ENCODE measurements around the gene FXYD2. TPM values are rescaled to one million over a fixed set of nuclear protein-coding genes. Genes with fewer than 3 reads are reported as not detected.
A peak's percentile ranks its signal among the peaks of the same experiment; 100 is the strongest.

Gene FXYD2
- total and polyA plus RNA-seq, 2 of the 8 experiments (the other 6 are each of a cell fraction or from before 2014, with no cell fraction given), result 0.89 to 1.1 TPM

DNA sequence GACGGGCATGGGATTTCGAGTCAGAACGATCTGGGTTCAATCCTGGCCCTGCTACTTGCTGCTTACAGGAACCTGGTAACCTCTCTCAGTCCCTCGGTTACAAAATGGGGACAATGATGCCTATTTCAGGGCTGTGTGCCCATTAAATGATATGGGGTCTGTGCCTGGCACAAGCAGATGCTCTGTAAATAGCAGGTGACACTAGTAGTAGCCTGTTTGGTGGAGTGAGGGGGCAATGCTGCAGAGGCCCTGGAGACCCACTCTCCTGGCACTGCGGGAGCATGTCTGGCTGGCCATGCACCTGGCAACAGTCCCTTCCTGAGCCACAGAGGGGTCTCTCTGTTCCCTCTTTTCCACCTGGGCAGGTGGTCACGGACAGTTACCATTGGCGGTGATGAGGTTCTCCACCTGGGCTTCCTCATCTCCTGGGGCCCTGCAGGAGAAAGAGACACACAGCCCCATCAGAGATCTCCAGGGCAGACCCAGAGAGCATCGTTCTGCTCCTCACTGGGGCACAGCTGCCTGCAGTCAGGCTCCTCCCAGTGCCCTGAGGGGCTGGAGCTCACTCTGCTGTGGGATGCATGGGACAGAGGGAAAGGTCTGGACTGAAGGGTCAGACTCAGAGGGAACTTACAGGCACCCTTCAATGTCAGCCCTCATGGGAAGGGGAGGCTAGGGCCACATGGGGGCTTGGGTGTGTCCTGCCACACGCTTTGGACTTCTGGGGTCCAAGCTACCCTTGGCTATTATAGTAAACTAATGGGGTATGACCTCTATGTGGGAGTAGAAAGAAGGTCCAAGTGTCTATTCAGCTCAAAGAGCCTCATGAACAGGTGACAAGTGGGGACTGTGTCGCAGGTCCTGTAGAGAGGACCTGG, 15.6 kb upstream of the FXYD2 start:
- no peak overlapping the region for H3K18ac ChIP-seq (ENCODE audit: extremely low read depth, low read length)
- no peaks in the 10 kb centered on the region for H3K27me3 ChIP-seq (replicated peaks in 1 of 4; ENCODE audit: control insufficient read depth in 3 of 4, extremely low read depth in 1 of 4, insufficient read depth in 3 of 4, low read length in 3 of 4)
- H2BK5ac ChIP-seq (ENCODE audit: low read depth, low read length), result no peak overlapping the region
- H3K23me2 ChIP-seq (ENCODE audit: low read depth, low read length), result no peaks in the 10 kb centered on the region; the same call in 1 of the 2 replicates
- no peaks in the 10 kb centered on the region for H3K79me1 ChIP-seq (ENCODE audit: low read depth, low read length)
- no peak overlapping the region for H3K56ac ChIP-seq (replicated peaks; ENCODE audit: insufficient read length, low read depth, low read length)
- FAIRE-seq (no peak), DNase-seq (ENCODE audit: low read depth in 1 of 2, low spot score in 2 of 2) (peak in 1 of 2 experiments; percentile 22)
- no peak overlapping the region for H4K91ac ChIP-seq (replicated peaks; ENCODE audit: insufficient read length, low read length)
- H2BK15ac ChIP-seq (ENCODE audit: low read length), result no peak overlapping the region
- no peaks in the 10 kb centered on the region for H3K9me3 ChIP-seq (ENCODE audit: insufficient read depth in 2 of 2, low read depth in 1 of 2, low read length in 1 of 2)
- H3K14ac ChIP-seq (ENCODE audit: insufficient read length), result no peak overlapping the region
- no peak overlapping the region for H3K27ac ChIP-seq (ENCODE audit: low read depth, low read length)
- no peak overlapping the region for H4K8ac ChIP-seq (ENCODE audit: extremely low read depth, insufficient read depth, low read length)
- no peak overlapping the region for H2BK20ac ChIP-seq (ENCODE audit: low read length)
- 92% methylated on average over 9 of the region's 10 CpGs; no CpG with 5 or more reads in 1 of the 2 experiments for WGBS, 2 experiments (ENCODE audit: extremely low coverage in 1 of 2, insufficient coverage in 1 of 2, insufficient read length in 1 of 2, insufficient replicate concordance in 2 of 2, low coverage in 1 of 2, low lambda C conversion rate in 2 of 2, missing lambda C conversion rate in 1 of 2)
- peaks cover 0 to 6% (median 0%) of the 10 kb centered on the region in 4 experiments; a peak in 2 of 7 replicates for H3K4me1 ChIP-seq (replicated peaks in 1 of 4; ENCODE audit: control insufficient read depth in 3 of 4, insufficient read depth in 4 of 4, low read length in 3 of 4)
- H3K4me2 ChIP-seq (ENCODE audit: insufficient read depth in 1 of 2, low read depth in 2 of 2, low read length in 2 of 2), result no peak overlapping the region
- no peak overlapping the region for H3K9ac ChIP-seq (replicated peaks in 1 of 4; ENCODE audit: extremely low read depth in 1 of 4, low read depth in 3 of 4, low read length in 3 of 4)
- POLR2A ChIA-PET (ENCODE audit: partially characterized antibody), result no interaction called here
- no peak overlapping the region for H3K23ac ChIP-seq (ENCODE audit: insufficient read length)
- no peak overlapping the region for H2AFZ ChIP-seq (ENCODE audit: low read length)
- H4K5ac ChIP-seq (ENCODE audit: insufficient read length, low read depth, low read length), result no peak overlapping the region
- no peaks in the 10 kb centered on the region; a peak in 1 of 8 replicates for H3K36me3 ChIP-seq (ENCODE audit: control insufficient read depth in 2 of 4, insufficient read depth in 4 of 4, low read length in 3 of 4)
- H2BK120ac ChIP-seq (replicated peaks; ENCODE audit: low read depth, low read length), result no peak overlapping the region
- no peak overlapping the region for H3K4ac ChIP-seq (replicated peaks; ENCODE audit: insufficient read length, low read depth, low read length)
- CTCF ChIA-PET (ENCODE audit: partially characterized antibody), result interaction anchor here (0.6 to 2.1 kb wide), 7 partner anchors 17 to 559 kb away, joined by 3 to 9 read pairs (median 3); no protein-coding TSS in a partner anchor
- no peak overlapping the region for H2AK5ac ChIP-seq (ENCODE audit: low read depth, low read length)
- H3K79me2 ChIP-seq (ENCODE audit: control insufficient read depth in 1 of 2, insufficient read depth in 2 of 2, low read length in 2 of 2), result no peaks in the 10 kb centered on the region
- H4K20me1 ChIP-seq (replicated peaks in 1 of 2; ENCODE audit: control insufficient read depth in 1 of 2, insufficient read depth in 2 of 2, low read length in 2 of 2), result peaks cover 0 to 2% of the 10 kb centered on the region in 2 experiments
- H3K4me3 ChIP-seq (ENCODE audit: extremely low read depth in 1 of 4, insufficient read depth in 2 of 4, low read depth in 3 of 4, low read length in 4 of 4), result no peak overlapping the region
- no peak overlapping the region for H2BK12ac ChIP-seq (ENCODE audit: low read depth, low read length)
- no peak for TF ChIP-seq SUZ12 (IDR thresholded peaks at IDR 0.05; ENCODE audit: low read length)
